Renal cortex interstitium (tissue), 11 donors: ENCODE results near the gene GALNT7. TPM values are rescaled to one million over a fixed set of nuclear protein-coding genes. Genes with fewer than 3 reads are reported as not detected.
"Not testable (repeated sequence)": the region's sequence is repeated elsewhere in the genome, so short reads cannot be mapped to it uniquely, and the experiment has no call there.

ENCODE experiments used
- DNase-seq, 11 donors: peaks; one replicate each; pipeline ENCODE4 v3.0.0-alpha.2; 2013; ENCODE audit warnings: low read depth in 9 of 11, low spot score in 4 of 11; ENCODE audit errors: extremely low read depth in 1 of 11
- polyA plus RNA-seq, 3 donors: library from polyadenylated mRNA; unstranded; fragments of 120-200 nt; gene quantifications; one replicate each; pipeline ENCODE4 v1.2.1, GENCODE V29; 2013; ENCODE audit not compliant: insufficient read length in 3 of 3

Gene GALNT7
- polyA plus RNA-seq, 3 donors: 32.0 to 39.3 (median 38.2) TPM

GRCh38 chr4:173217727-173218126, 49.1 kb downstream of the GALNT7 start:
- no peak for DNase-seq

- DNase-seq: no peak
These were observed 50.0 kb downstream of the GALNT7 start for GRCh38 chr4:173218411-173219125.

GRCh38 chr4:173219126-173219437, 50.5 kb downstream of the GALNT7 start:
- DNase-seq: not testable (repeated sequence)

GRCh38 chr4:173223743-173224142, 55.1 kb downstream of the GALNT7 start:
- DNase-seq: no peak

GRCh38 chr4:173226401-173226888, 57.8 kb downstream of the GALNT7 start:
- no peak for DNase-seq

- DNase-seq: peak in 1 of 11 donors; percentile 12
These were observed 59.1 kb downstream of the GALNT7 start for GRCh38 chr4:173227756-173228155.

GRCh38 chr4:173230062-173230461, 61.5 kb downstream of the GALNT7 start:
- no peak for DNase-seq

- no peak for DNase-seq
These were observed 63.3 kb downstream of the GALNT7 start for GRCh38 chr4:173231916-173232315.

- DNase-seq: no peak
These were observed 65.2 kb downstream of the GALNT7 start for GRCh38 chr4:173233857-173234256.

GRCh38 chr4:173235050-173235449, 66.4 kb downstream of the GALNT7 start:
- no peak for DNase-seq

- DNase-seq: no peak
These were observed 67.7 kb downstream of the GALNT7 start for GRCh38 chr4:173236301-173236700.

- no peak for DNase-seq
These were observed 68.5 kb downstream of the GALNT7 start for GRCh38 chr4:173237152-173237551.

- DNase-seq: no peak
These were observed 69.2 kb downstream of the GALNT7 start for GRCh38 chr4:173237762-173238161.

- no peak for DNase-seq
These were observed 72.1 kb downstream of the GALNT7 start for GRCh38 chr4:173240696-173241095.

- DNase-seq: no peak
These were observed 74.0 kb downstream of the GALNT7 start for GRCh38 chr4:173242466-173243250.

- DNase-seq: no peak
These were observed 74.7 kb downstream of the GALNT7 start for GRCh38 chr4:173243321-173243720.

GRCh38 chr4:173243917-173244658, 75.5 kb downstream of the GALNT7 start:
- DNase-seq: no peak

GRCh38 chr4:173245952-173246351, 77.3 kb downstream of the GALNT7 start:
- DNase-seq: no peak

- DNase-seq: no peak
These were observed 78.1 kb downstream of the GALNT7 start for GRCh38 chr4:173246719-173247118.

- DNase-seq: no peak
These were observed 78.7 kb downstream of the GALNT7 start for GRCh38 chr4:173247321-173247720.
